Adipocyte (in vitro differentiated cells): ENCODE measurements around the gene ACP4.
"Not testable (repeated sequence)": the region's sequence is repeated elsewhere in the genome, so short reads cannot be mapped to it uniquely, and the experiment has no call there.

Source experiments
- DNase-seq: peaks from one replicate; pipeline ENCODE4 v3.0.0-alpha.2; 2015; ENCODE audit warnings: low read depth
- H3K27me3 ChIP-seq: replicated peaks from 2 replicates; pipeline ENCODE4 v1.7.0; 2013; ENCODE audit warnings: mild to moderate bottlenecking, low read length, moderate library complexity; ENCODE audit not compliant: control insufficient read depth, insufficient read depth
- H3K36me3 ChIP-seq: 2 replicates; pipeline ENCODE4 v1.7.0; 2013; ENCODE audit warnings: low read length, mild to moderate bottlenecking, moderate library complexity; ENCODE audit not compliant: control insufficient read depth, insufficient read depth, severe bottlenecking
- H3K4me1 ChIP-seq: 2 replicates; pipeline ENCODE4 v1.7.0; 2013; ENCODE audit warnings: mild to moderate bottlenecking, low read length, moderate library complexity; ENCODE audit not compliant: control insufficient read depth, insufficient read depth
- H3K4me3 ChIP-seq: 2 replicates; pipeline ENCODE4 v1.7.0; 2013; ENCODE audit warnings: mild to moderate bottlenecking, low read length, moderate library complexity
- H3K9ac ChIP-seq: 2 replicates; pipeline ENCODE4 v1.7.0; 2013; ENCODE audit warnings: mild to moderate bottlenecking, low read length, moderate library complexity
- H3K9me3 ChIP-seq: 2 replicates; pipeline ENCODE4 v1.7.0; 2013; ENCODE audit warnings: mild to moderate bottlenecking, low read length, moderate library complexity; ENCODE audit not compliant: control insufficient read depth

Gene ACP4, protein sequence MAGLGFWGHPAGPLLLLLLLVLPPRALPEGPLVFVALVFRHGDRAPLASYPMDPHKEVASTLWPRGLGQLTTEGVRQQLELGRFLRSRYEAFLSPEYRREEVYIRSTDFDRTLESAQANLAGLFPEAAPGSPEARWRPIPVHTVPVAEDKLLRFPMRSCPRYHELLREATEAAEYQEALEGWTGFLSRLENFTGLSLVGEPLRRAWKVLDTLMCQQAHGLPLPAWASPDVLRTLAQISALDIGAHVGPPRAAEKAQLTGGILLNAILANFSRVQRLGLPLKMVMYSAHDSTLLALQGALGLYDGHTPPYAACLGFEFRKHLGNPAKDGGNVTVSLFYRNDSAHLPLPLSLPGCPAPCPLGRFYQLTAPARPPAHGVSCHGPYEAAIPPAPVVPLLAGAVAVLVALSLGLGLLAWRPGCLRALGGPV

DNA sequence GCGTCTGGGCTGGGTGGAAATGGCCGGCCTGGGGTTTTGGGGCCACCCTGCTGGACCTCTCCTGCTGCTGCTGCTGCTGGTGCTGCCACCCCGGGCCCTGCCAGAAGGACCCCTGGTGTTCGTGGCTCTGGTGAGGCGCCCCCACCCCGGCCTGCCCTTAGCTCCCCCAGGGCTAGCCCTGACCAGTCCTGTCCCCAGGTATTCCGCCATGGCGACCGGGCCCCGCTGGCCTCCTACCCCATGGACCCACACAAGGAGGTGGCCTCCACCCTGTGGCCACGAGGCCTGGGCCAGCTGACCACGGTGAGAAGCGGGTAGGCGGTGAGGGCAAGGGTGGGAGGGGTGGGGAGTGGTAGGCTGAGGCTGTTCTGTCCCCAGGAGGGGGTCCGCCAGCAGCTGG lies at the start of gene ACP4:
Gene ACP4, plus strand, starts transcription at position 20 of the 400 bp plus-strand sequence. Its CDS starts 0 bp downstream, at position 20.
- H3K9ac ChIP-seq: no peak within 1 kb of the TSS
- H3K36me3 ChIP-seq: no peaks in the 10 kb centered on the region
- no peak within 1 kb of the TSS for H3K4me3 ChIP-seq
- no peaks in the 10 kb centered on the region for H3K27me3 ChIP-seq
- H3K4me1 ChIP-seq: no peaks in the 10 kb centered on the region
- H3K9me3 ChIP-seq: no peaks in the 10 kb centered on the region
- no peak for DNase-seq

DNA sequence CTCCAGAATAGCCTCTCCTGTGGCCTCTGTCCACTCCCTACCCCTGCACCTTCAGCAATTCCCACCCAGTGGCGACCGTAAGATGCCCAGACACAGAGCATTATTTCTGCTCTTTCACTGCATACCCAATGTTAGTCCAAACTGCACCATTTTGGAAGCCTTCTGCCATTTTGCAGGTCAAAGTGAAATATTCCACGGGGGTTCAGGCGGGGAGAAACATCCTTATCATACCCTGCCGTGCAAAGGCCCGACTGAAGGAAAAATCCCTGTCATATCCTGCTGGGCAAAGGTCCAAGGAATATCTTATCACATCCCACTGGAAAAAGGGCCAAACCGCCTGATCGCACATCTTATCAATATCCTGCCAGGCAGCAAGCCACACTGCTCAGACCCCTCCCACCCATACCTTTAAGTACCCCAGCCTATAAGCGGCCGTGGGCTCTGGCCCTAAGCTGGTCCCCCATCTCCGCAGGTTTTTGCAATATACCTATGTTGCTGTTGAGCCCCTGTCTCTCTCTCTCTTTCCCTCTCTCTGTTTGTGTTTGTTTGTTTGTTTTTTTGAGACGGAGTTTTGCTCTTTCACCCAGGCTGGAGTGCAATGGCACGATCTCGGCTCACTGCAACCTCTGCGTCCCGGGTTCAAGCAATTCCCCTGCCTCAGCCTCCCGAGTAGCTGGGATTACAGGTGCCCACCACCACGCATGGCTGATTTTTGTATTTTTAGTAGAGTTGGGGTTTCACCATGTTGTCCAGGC lies 48.9 kb upstream of the ACP4 start:
- no peak for DNase-seq

DNA sequence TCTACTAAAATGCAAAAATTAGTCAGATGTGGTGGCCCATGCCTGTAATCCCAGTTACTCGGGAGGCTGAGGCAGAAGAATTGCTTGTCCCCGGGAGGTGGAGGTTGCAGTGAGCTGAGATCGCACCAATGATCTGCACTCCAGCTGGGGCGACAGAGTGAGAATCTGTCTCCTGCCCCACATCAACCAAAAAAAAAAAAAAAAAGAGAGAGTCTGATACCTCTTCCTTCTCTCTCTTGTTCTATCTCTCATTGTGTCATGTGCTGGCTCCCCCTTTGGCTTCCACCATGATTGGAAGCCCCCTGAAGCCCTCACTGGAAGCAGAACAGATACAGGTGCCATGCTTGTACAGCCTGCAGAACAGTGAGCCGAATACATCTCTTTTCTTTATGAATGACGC lies 46.7 kb upstream of the ACP4 start:
- H3K27me3 ChIP-seq: peaks cover 30% of the 10 kb centered on the region
- no peak for DNase-seq
- H3K9me3 ChIP-seq: no peaks in the 10 kb centered on the region
- no peaks in the 10 kb centered on the region for H3K4me1 ChIP-seq
- no peak overlapping the region for H3K4me3 ChIP-seq
- H3K9ac ChIP-seq: no peak overlapping the region
- H3K36me3 ChIP-seq: no peaks in the 10 kb centered on the region

More for the DNA sequence above, 48.9 kb upstream of the ACP4 start:
- peaks cover 41% of the 10 kb centered on the region for H3K27me3 ChIP-seq
- no peak overlapping the region for H3K9ac ChIP-seq
- no peaks in the 10 kb centered on the region for H3K4me1 ChIP-seq
- H3K36me3 ChIP-seq: no peaks in the 10 kb centered on the region
- H3K4me3 ChIP-seq: no peak overlapping the region
- no peaks in the 10 kb centered on the region for H3K9me3 ChIP-seq

DNA sequence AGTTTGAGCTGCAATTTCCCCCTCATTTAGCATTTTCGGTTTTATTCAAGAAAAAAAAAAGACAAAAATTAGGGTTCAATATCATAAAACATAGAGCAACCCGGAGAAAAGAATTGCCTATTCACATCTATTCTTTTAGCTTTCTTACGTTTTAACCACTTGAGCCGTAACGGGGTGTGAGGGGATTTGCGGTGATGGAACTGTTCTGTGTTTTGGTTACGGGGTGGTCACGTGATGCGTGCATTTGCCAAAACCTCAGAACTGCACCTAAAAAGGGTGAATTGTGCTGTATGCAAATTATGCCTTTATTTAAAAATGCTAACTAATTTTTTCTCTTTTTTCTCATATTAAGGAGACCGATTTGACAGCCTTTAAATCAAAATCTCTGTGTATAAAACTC lies 45.0 kb upstream of the ACP4 start:
- Histone ChIP-seq H3K9me3 (no peaks in the 10 kb centered on the region), H3K36me3 (no peaks in the 10 kb centered on the region), H3K9ac (no peak overlapping the region), H3K4me3 (no peak overlapping the region), H3K4me1 (no peaks in the 10 kb centered on the region), H3K27me3 (peaks cover 27% of the 10 kb centered on the region)
- no peak for DNase-seq

DNA sequence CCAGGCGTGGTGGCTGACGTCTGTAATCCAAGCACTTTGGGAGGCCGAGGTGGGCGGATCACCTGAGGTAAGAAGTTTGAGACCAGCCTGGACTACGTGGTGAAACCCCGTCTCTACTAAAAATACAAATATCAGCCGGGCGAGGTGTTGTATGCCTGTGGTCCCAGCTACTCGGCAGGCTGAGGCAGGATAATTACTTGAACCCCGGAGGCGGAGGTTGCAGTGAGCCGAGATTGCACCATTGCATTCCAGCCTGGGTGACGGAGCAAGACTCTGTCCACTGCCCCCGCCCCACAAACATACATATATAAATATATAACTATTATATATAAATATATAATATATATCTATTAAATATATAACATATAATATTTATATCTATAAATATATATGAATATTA lies 43.1 kb upstream of the ACP4 start:
- not testable (repeated sequence) for H3K36me3 ChIP-seq, DNase-seq, H3K4me3 ChIP-seq, H3K9ac ChIP-seq, H3K9me3 ChIP-seq, H3K4me1 ChIP-seq
- H3K27me3 ChIP-seq: peaks cover 23% of the 10 kb centered on the region

DNA sequence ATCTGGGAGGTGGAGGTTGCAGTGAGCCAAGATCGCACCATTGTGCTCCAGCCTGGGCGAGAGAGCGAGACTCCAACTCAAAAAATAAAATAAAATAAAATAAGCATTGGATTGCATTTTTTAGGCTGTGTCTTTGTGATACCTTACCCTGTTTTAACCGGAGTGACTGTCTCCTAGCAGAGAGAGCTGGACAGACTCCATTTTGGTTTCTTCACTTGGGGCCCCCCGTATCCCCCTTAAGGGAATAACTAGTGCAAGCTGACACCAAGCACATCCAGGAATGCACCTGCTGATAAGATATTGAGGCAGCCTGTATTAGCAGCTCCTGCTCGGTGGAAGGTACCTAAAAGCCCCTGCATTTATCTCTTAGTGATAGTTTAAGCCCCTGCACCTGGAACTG lies 40.7 kb upstream of the ACP4 start:
- Histone ChIP-seq H3K27me3 (peaks cover 15% of the 10 kb centered on the region), H3K4me1 (no peaks in the 10 kb centered on the region)
- no peak for DNase-seq

DNA sequence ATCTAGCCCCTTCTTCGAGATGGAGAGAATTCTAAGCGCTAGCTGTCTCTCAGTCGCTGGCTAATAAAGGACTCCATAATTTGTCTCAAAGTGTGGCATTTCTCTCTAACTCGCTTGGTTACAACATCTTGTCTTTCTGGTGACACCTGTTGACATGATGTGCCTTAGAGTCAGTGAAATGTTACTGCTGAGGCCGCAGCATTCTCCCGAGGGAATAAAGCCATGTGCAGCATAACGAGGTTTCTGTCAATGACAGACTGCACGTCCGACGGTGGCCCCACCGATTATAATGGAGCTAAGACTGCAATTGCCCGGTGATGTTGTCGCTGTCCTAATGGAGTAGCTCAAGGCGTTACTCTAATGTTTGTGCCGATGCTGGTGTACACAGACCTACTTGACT lies 40.2 kb upstream of the ACP4 start:
- no peaks in the 10 kb centered on the region for H3K36me3 ChIP-seq
- H3K27me3 ChIP-seq: peaks cover 18% of the 10 kb centered on the region
- no peak overlapping the region for H3K9ac ChIP-seq
- H3K9me3 ChIP-seq: no peaks in the 10 kb centered on the region
- no peak for DNase-seq
- no peak overlapping the region for H3K4me3 ChIP-seq
- H3K4me1 ChIP-seq: no peaks in the 10 kb centered on the region

More for the DNA sequence above, 40.7 kb upstream of the ACP4 start:
- Histone ChIP-seq H3K36me3 (no peaks in the 10 kb centered on the region), H3K9ac (no peak overlapping the region), H3K4me3 (no peak overlapping the region), H3K9me3 (no peaks in the 10 kb centered on the region)

DNA sequence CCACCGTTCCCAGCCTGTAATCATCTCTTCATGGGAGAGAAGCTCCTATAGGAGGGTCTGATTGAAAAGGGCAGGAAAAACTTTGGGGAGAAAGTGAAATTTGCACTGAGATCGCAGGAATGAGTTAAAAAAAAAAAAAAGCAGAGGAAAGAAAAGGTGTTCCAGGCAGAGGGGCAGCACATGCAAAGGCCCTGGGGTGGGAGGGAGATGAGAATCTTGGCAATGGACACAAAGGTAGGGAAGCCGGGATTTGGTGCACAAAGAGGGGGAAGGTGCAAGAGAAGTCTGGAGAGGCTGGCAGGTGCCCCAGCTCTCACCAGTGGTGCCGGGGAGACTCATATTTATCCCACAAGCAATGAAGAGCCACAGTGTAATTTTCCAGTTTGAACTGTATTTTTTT lies 36.3 kb upstream of the ACP4 start:
- Histone ChIP-seq H3K9ac (no peak overlapping the region), H3K4me3 (no peak overlapping the region), H3K27me3 (peaks cover 17% of the 10 kb centered on the region), H3K36me3 (no peaks in the 10 kb centered on the region), H3K4me1 (no peaks in the 10 kb centered on the region), H3K9me3 (no peaks in the 10 kb centered on the region)
- no peak for DNase-seq

DNA sequence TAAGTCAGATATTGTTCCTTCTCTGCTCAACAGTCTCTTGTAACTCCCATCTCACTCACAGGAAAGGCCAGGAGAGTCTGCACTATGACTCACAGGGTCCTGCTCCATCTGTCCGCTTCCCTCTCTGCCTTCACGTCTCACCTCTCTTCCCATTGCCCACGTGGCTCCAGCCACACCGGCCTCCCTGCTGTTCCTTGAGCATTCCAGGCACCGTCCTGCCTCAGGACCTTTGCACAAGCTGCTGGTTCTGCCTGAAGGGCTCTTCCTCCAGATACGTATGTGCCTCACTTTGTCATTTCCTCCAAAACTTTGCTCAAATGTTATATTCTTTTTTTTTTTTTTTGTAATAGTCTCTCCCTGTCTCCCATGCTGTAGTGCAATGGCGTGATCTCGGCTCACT lies 34.0 kb upstream of the ACP4 start:
- not testable (repeated sequence) for H3K4me3 ChIP-seq, DNase-seq, H3K9me3 ChIP-seq, H3K4me1 ChIP-seq, H3K36me3 ChIP-seq, H3K9ac ChIP-seq
- H3K27me3 ChIP-seq: peaks cover 12% of the 10 kb centered on the region

DNA sequence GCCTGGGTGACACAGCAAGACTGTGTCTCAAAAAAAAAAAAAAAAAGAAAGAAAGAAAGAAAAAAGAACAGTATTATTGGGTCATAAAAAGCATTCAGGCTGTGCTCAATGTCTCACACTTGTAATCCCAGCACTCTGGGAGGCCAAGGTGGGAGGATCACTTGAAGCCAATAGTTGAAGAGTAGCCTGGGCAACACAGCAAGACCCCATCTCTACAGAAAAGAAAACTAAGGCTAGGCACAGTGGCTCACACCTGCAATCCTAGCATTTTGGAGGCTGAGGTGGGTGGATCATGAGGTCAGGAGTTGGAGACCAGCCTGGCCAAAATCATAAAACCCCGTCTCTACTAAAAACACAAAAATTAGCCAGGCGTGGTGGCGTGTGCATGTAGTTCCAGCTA lies 32.6 kb upstream of the ACP4 start:
- DNase-seq, H3K4me1 ChIP-seq, H3K4me3 ChIP-seq, H3K27me3 ChIP-seq, H3K9me3 ChIP-seq, H3K36me3 ChIP-seq, H3K9ac ChIP-seq: not testable (repeated sequence)

DNA sequence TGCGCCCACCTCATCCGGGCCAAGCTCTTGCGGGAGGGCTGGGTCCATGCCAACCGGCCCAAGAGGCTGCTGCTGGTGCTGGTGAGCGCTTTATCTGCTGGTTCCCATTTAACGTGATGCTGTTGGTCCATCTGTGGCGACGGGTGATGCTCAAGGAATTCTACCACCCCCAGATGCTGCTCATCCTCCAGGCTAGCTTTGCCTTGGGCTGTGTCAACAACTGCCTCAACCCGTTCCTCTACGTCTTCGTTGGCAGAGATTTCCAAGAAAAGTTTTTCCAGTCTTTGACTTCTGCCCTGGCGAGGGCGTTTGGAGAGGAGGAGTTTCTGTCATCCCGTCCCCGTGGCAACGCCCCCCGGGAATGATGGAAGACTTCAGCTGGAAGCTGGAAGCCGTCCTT lies 31.1 kb upstream of the ACP4 start:
- H3K4me1 ChIP-seq, H3K9ac ChIP-seq, H3K9me3 ChIP-seq, H3K27me3 ChIP-seq, DNase-seq, H3K36me3 ChIP-seq, H3K4me3 ChIP-seq: not testable (repeated sequence)
